IMR-90 (cell line): ENCODE results near the gene RSPO4. TPM values are rescaled to one million over a fixed set of nuclear protein-coding genes. Genes with fewer than 3 reads are reported as not detected.

Experiments used
- ATAC-seq: fragments of 200-7000 bp; cut with Tn5 transposase; 2 replicates; pipeline ENCODE4 v1.9.1; 2020; ENCODE audit warnings: low read depth, mild to moderate bottlenecking, moderate library complexity
- BruUV-seq: library from RNA; stranded (reverse); fragments of 400-500 nt; replicated peaks from 2 replicates; lab custom pipeline; 2021; lab: Mats Ljungman, UMichigan
- CTCF ChIA-PET: fragments of 300-600 bp; formaldehyde crosslinking; extraction: SDS; loops from one replicate; lab custom pipeline; 2021; ENCODE audit warnings: antibody characterized with exemption; lab: Yijun Ruan, JAX
- POLR2A ChIA-PET: fragments of 300-600 bp; sonication (Branson Sonifier 250); formaldehyde crosslinking; loops from one replicate; lab custom pipeline; 2022; ENCODE audit warnings: antibody characterized with exemption; ENCODE audit not compliant: unreplicated experiment; lab: Charles Lee
- DNase-seq: peaks from one replicate; pipeline ENCODE4 v3.0.0; 2013
- H2AFZ ChIP-seq: replicated peaks from 2 replicates; pipeline ENCODE3; 2013; ENCODE audit warnings: low read length, mild to moderate bottlenecking; ENCODE audit not compliant: poor library complexity
- H2AK5ac ChIP-seq: 2 replicates; pipeline ENCODE4 v1.6.1; 2013; ENCODE audit warnings: low read depth, low read length, inconsistent platforms
- H2AK9ac ChIP-seq: replicated peaks from 2 replicates; pipeline ENCODE3; 2013; ENCODE audit warnings: mild to moderate bottlenecking, low read depth, low read length, moderate library complexity; ENCODE audit not compliant: poor library complexity
- H2BK120ac ChIP-seq: 2 replicates; pipeline ENCODE4 v1.6.1; 2013; ENCODE audit warnings: low read depth, low read length, inconsistent platforms
- H2BK15ac ChIP-seq: 3 replicates; pipeline ENCODE4 v1.6.1; 2013; ENCODE audit warnings: low read depth, low read length, inconsistent platforms
- H2BK20ac ChIP-seq: 2 replicates; pipeline ENCODE4 v1.6.1; 2013; ENCODE audit warnings: low read depth, mild to moderate bottlenecking, inconsistent platforms, low read length, moderate library complexity
- H2BK5ac ChIP-seq: 2 replicates; pipeline ENCODE4 v1.6.1; 2013; ENCODE audit warnings: mild to moderate bottlenecking, low read depth, low read length, inconsistent platforms; ENCODE audit not compliant: poor library complexity, severe bottlenecking
- H3K14ac ChIP-seq: replicated peaks from 2 replicates; pipeline ENCODE4 v1.6.1; 2013; ENCODE audit warnings: low read depth, low read length, inconsistent platforms
- H3K18ac ChIP-seq: 2 replicates; pipeline ENCODE4 v1.6.1; 2013; ENCODE audit warnings: low read depth, low read length, control low read depth
- H3K23ac ChIP-seq: 2 replicates; pipeline ENCODE4 v1.6.1; 2013; ENCODE audit warnings: low read depth, low read length, inconsistent platforms
- H3K27ac ChIP-seq: 2 replicates; pipeline ENCODE4 v1.5.1; 2013; ENCODE audit warnings: mild to moderate bottlenecking, control low read depth, low read length; ENCODE audit not compliant: insufficient read depth
- H3K27me3 ChIP-seq: 2 replicates; pipeline ENCODE4 v1.6.1; 2013; ENCODE audit warnings: low read length; ENCODE audit not compliant: control insufficient read depth, insufficient read depth
- H3K36me3 ChIP-seq: 2 replicates; pipeline ENCODE4 v1.6.1; 2013; ENCODE audit warnings: low read length, mixed read lengths; ENCODE audit not compliant: control insufficient read depth, insufficient read depth
- H3K4ac ChIP-seq: 2 replicates; pipeline ENCODE4 v1.6.1; 2013; ENCODE audit warnings: low read depth, low read length, inconsistent platforms
- H3K4me1 ChIP-seq: 2 replicates; pipeline ENCODE4 v1.6.1; 2013; ENCODE audit warnings: low read length, mixed read lengths; ENCODE audit not compliant: control insufficient read depth, insufficient read depth
- H3K4me2 ChIP-seq: 2 replicates; pipeline ENCODE4 v1.6.1; 2013; ENCODE audit warnings: low read depth, mild to moderate bottlenecking, control low read depth, low read length, moderate library complexity
- H3K4me3 ChIP-seq: 2 replicates; pipeline ENCODE4 v1.5.1; 2013; ENCODE audit warnings: low read depth, mild to moderate bottlenecking, control low read depth, low read length, moderate library complexity; ENCODE audit not compliant: insufficient read depth
- H3K56ac ChIP-seq: 2 replicates; pipeline ENCODE4 v1.6.1; 2013; ENCODE audit warnings: low read length, inconsistent platforms; ENCODE audit not compliant: insufficient read depth; ENCODE audit errors: extremely low read depth
- H3K79me1 ChIP-seq, 2 experiments: 2 replicates each; pipeline ENCODE4 v1.6.1; 2013; ENCODE audit warnings: low read length in 2 of 2, inconsistent platforms in 1 of 2, low read depth in 1 of 2
- H3K9ac ChIP-seq: 2 replicates; pipeline ENCODE4 v1.6.1; 2013; ENCODE audit warnings: low read depth, low read length, control low read depth
- H3K9me1 ChIP-seq: 2 replicates; pipeline ENCODE4 v1.6.1; 2013; ENCODE audit warnings: low read length, inconsistent platforms; ENCODE audit not compliant: insufficient read depth
- H3K9me3 ChIP-seq: 2 replicates; pipeline ENCODE4 v1.6.1; 2013; ENCODE audit warnings: low read length; ENCODE audit not compliant: control insufficient read depth, insufficient read depth
- H4K20me1 ChIP-seq: 2 replicates; pipeline ENCODE4 v1.6.1; 2013; ENCODE audit warnings: low read length, inconsistent platforms; ENCODE audit not compliant: insufficient read depth
- H4K5ac ChIP-seq: 2 replicates; pipeline ENCODE4 v1.6.1; 2013; ENCODE audit warnings: mild to moderate bottlenecking, low read depth, low read length, control low read depth
- H4K8ac ChIP-seq, 2 experiments: 2 replicates each; pipeline ENCODE4 v1.6.1; 2013; ENCODE audit warnings: low read depth in 2 of 2, low read length in 2 of 2, control low read depth in 1 of 2, inconsistent platforms in 1 of 2
- H4K91ac ChIP-seq: 2 replicates; pipeline ENCODE4 v1.6.1; 2013; ENCODE audit warnings: low read depth, low read length, inconsistent platforms; ENCODE audit not compliant: insufficient read depth
- CHD1 ChIP-seq: IDR thresholded peaks from 2 replicates; pipeline ENCODE4 v1.6.1; 2012; ENCODE audit warnings: low read depth, low read length, improper control_type of control experiment
- FOS ChIP-seq: fragments of 150-350 bp; IDR thresholded peaks from 2 replicates; pipeline ENCODE4 v1.6.1; 2016; ENCODE audit warnings: low read depth, low read length
- SMC3 ChIP-seq: fragments of 150-350 bp; IDR thresholded peaks from 2 replicates; pipeline ENCODE4 v1.6.1; 2016; ENCODE audit warnings: low read depth, mild to moderate bottlenecking, antibody characterized with exemption, low read length, moderate library complexity
- WGBS, 2 experiments: methylation state at CpG; one replicate each; pipeline versions ENCODE4 v1.1.5 to v1.1.7; 2013; ENCODE audit warnings: missing lambda C conversion rate in 2 of 2; ENCODE audit not compliant: insufficient read length in 1 of 2; ENCODE audit errors: extremely low coverage in 2 of 2; 5-methylcytosine and 5-hydroxymethylcytosine counted together
- dilution Hi-C: fragments of 300-500 bp; cut with HindIII; formaldehyde crosslinking; loops from one replicate; pipeline ENCODE4 v1.14.3; 2018; ENCODE audit warnings: low sequenced_read_pairs; ENCODE audit not compliant: unreplicated experiment
- in situ Hi-C: fragments of 300-500 bp; cut with MboI; formaldehyde crosslinking; loops from 3 replicates; pipeline ENCODE4 v1.14.3; 2019; ENCODE audit warnings: low sequenced_read_pairs, inconsistent platforms, mixed read lengths
- intact Hi-C: fragments of 100-400 bp; cut with micrococcal nuclease; formaldehyde crosslinking; loops from 2 replicates; pipeline ENCODE4 v1.10.0; 2022
- polyA plus RNA-seq, 3 experiments: library from polyadenylated mRNA; depleted of rRNA; stranded (reverse); fragments of >200 nt; gene quantifications; 2 replicates each; pipeline ENCODE4 v1.2.3, GENCODE V29; 2012; ENCODE audit warnings: low replicate concordance in 1 of 3
- total RNA-seq: library from RNA; depleted of rRNA; stranded (reverse); fragments of >200 nt; gene quantifications from 2 replicates; pipeline ENCODE4 v1.2.3, GENCODE V29; 2012
- TF ChIP-seq, protein P1 (sequence below): fragments of 150-350 bp; IDR thresholded peaks from 2 replicates; pipeline ENCODE4 v1.6.1; 2017; ENCODE audit warnings: mild to moderate bottlenecking, antibody characterized with exemption, low read length, low read depth
- TF ChIP-seq, protein P2 (sequence below): fragments of 150-350 bp; IDR thresholded peaks from 2 replicates; pipeline ENCODE4 v1.6.1; 2016; ENCODE audit warnings: low read depth, mild to moderate bottlenecking, low read length, moderate library complexity, borderline replicate concordance

RSPO4 gene
- total and polyA plus RNA-seq, 2 of the 4 experiments (the other 2 are of a cell fraction), result not detected

DNA sequence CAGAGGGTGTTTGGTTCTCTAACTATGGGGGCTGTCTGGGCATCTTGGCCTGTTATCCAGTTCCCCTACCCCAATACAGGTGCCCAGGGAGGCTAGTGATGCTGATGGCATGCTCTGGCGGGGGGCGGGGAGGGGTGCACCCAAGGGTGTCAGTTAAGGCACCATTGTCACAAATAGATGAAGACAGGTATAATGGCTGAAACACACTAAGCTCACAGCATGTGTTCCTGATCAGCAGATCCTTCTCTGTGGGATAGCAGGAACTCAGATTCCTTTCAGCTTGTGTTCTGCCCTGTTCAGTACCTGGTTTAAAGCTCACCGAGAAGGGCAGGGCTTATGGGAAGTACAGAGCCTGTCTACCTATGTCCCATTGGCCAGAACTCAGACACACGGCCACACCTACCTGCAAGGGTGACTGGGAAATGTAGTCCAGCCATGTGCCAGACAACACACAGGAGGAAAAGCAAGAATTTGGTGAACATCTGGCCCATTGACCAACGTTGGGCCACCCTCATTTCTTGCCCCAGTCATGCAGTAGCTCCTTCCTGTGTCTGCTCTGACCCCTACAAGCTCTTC lies 3.4 kb upstream of the RSPO4 start:
- no peaks in the 10 kb centered on the region for H3K4me1 ChIP-seq
- H3K14ac ChIP-seq, result no peak overlapping the region
- no peak overlapping the region for H4K91ac ChIP-seq
- no peaks in the 10 kb centered on the region for H4K20me1 ChIP-seq
- H3K4me2 ChIP-seq, result no peak overlapping the region
- no peak overlapping the region for H3K56ac ChIP-seq
- H2AK5ac ChIP-seq, result no peak overlapping the region
- CTCF ChIA-PET, result no interaction called here
- H2BK20ac ChIP-seq, result no peak overlapping the region
- no peaks in the 10 kb centered on the region for H3K9me3 ChIP-seq
- no TSS peak for BruUV-seq
- H2AFZ ChIP-seq, result peak overlapping the region; percentile 73
- no peak overlapping the region for H3K27ac ChIP-seq
- H3K9me1 ChIP-seq, result no peaks in the 10 kb centered on the region
- 0% methylated on average over 1 of the region's 5 CpGs; no CpG with 5 or more reads in 1 of the 2 experiments for WGBS, 2 experiments
- H3K23ac ChIP-seq, result no peak overlapping the region
- H3K27me3 ChIP-seq, result peaks cover 28% of the 10 kb centered on the region
- no peak overlapping the region for H2BK15ac ChIP-seq
- intact Hi-C loops, result no loop called here
- peak; percentile 24 for DNase-seq
- no peak overlapping the region for H2BK120ac ChIP-seq
- no peak overlapping the region for H3K4me3 ChIP-seq
- TF ChIP-seq, protein P1, sequence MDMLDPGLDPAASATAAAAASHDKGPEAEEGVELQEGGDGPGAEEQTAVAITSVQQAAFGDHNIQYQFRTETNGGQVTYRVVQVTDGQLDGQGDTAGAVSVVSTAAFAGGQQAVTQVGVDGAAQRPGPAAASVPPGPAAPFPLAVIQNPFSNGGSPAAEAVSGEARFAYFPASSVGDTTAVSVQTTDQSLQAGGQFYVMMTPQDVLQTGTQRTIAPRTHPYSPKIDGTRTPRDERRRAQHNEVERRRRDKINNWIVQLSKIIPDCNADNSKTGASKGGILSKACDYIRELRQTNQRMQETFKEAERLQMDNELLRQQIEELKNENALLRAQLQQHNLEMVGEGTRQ, result no peak
- TF ChIP-seq FOS (no peak), SMC3 (no peak), CHD1 (no peak)
- TF ChIP-seq, protein P2, sequence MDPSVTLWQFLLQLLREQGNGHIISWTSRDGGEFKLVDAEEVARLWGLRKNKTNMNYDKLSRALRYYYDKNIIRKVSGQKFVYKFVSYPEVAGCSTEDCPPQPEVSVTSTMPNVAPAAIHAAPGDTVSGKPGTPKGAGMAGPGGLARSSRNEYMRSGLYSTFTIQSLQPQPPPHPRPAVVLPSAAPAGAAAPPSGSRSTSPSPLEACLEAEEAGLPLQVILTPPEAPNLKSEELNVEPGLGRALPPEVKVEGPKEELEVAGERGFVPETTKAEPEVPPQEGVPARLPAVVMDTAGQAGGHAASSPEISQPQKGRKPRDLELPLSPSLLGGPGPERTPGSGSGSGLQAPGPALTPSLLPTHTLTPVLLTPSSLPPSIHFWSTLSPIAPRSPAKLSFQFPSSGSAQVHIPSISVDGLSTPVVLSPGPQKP, result no peak
- no peak overlapping the region for H4K8ac ChIP-seq
- H3K36me3 ChIP-seq, result no peaks in the 10 kb centered on the region
- in situ Hi-C loops, result no loop called here
- dilution Hi-C loops, result no loop called here
- H3K18ac ChIP-seq, result no peak overlapping the region
- no peak overlapping the region for H3K4ac ChIP-seq
- no peak overlapping the region for H4K5ac ChIP-seq
- H2AK9ac ChIP-seq, result no peak overlapping the region
- no peak overlapping the region for H3K9ac ChIP-seq
- 0 out of 2 replicates have a peak, but pooled peaks have one; percentile 37 for ATAC-seq
- POLR2A ChIA-PET, result no interaction called here
- no peaks in the 10 kb centered on the region for H3K79me1 ChIP-seq
- no peak overlapping the region for H2BK5ac ChIP-seq
